HCT116 (cell line): ENCODE results near the gene NPC2. TPM values are rescaled to one million over a fixed set of nuclear protein-coding genes. Genes with fewer than 3 reads are reported as not detected.
"Not testable (repeated sequence)": the region's sequence is repeated elsewhere in the genome, so short reads cannot be mapped to it uniquely, and the experiment has no call there.

ENCODE experiments used
- ATAC-seq: fragments of 200-7000 bp; cut with Tn5 transposase; 2 replicates; pipeline ENCODE4 v1.9.1; 2020; ENCODE audit warnings: mild to moderate bottlenecking, moderate library complexity
- BruUV-seq: library from RNA; stranded (reverse); fragments of 400-500 nt; replicated peaks from 2 replicates; lab custom pipeline; 2021; lab: Mats Ljungman, UMichigan
- CTCF ChIA-PET: fragments of 300-600 bp; sonication (Branson Sonifier 250); formaldehyde crosslinking; loops from one replicate; lab custom pipeline; 2021; ENCODE audit warnings: antibody characterized with exemption; lab: Charles Lee
- POLR2A ChIA-PET: fragments of 300-600, 350-600 bp; sonication (Branson Sonifier 250); formaldehyde crosslinking; loops from one replicate; lab custom pipeline; 2021; ENCODE audit warnings: antibody characterized with exemption; lab: Charles Lee
- RAD21 ChIA-PET, 2 experiments: fragments of 300-600 bp; sonication (Branson Sonifier 250); formaldehyde crosslinking; loops; one replicate each; lab custom pipeline; 2023; ENCODE audit warnings: low total read pairs in 2 of 2; ENCODE audit not compliant: uncharacterized antibody in 2 of 2, unreplicated experiment in 2 of 2, low non-redundant PET in 1 of 2; lab: Charles Lee
- DNase-seq: peaks from one replicate; pipeline ENCODE4 v3.0.0-alpha.2; 2010; ENCODE audit warnings: low read depth, low spot score
- H2AFZ ChIP-seq: fragments of 200-600 bp; shearing (Covaris generic), sonication (generic); 2 replicates; pipeline ENCODE4 v1.6.1; 2017; ENCODE audit warnings: low read depth, mixed run types, mixed read lengths, antibody characterized with exemption, low read length; ENCODE audit not compliant: poor library complexity, severe bottlenecking
- H3K27ac ChIP-seq: 2 replicates; pipeline ENCODE4 v1.5.1; 2012; ENCODE audit warnings: low read depth, low read length
- H3K27me3 ChIP-seq: fragments of 200-600 bp; sonication (generic); 2 replicates; pipeline ENCODE4 v1.6.1; 2016; ENCODE audit warnings: mixed run types, low read length, mixed read lengths; ENCODE audit not compliant: insufficient read depth
- H3K36me3 ChIP-seq, 2 experiments: fragments of 200-500 bp in 1 of 2; fragments of 200-600 bp in 1 of 2; sonication (Bioruptor generic) in 1 of 2; sonication (generic) in 1 of 2; 2 replicates each; pipeline versions ENCODE4 v1.5.1 to v1.6.1; 2014 to 2016; ENCODE audit warnings: low read length in 2 of 2, inconsistent platforms in 1 of 2, mixed read lengths in 1 of 2, mixed run types in 1 of 2; ENCODE audit not compliant: insufficient read depth in 2 of 2, control insufficient read depth in 1 of 2
- H3K4me1 ChIP-seq, 2 experiments: fragments of 200-600 bp in 1 of 2; sonication (generic) in 1 of 2; 2 replicates each; pipeline versions ENCODE4 v1.5.1 to v1.6.1; 2012 to 2017; ENCODE audit warnings: low read length in 2 of 2, inconsistent platforms in 1 of 2, mild to moderate bottlenecking in 1 of 2, mixed read lengths in 1 of 2, mixed run types in 1 of 2, moderate library complexity in 1 of 2; ENCODE audit not compliant: insufficient read depth in 2 of 2, control insufficient read depth in 1 of 2
- H3K4me2 ChIP-seq: fragments of 200-600 bp; sonication (generic); 2 replicates; pipeline ENCODE4 v1.6.1; 2017; ENCODE audit warnings: mixed run types, low read length, mixed read lengths
- H3K4me3 ChIP-seq, 2 experiments: fragments of 200-600 bp in 1 of 2; sonication (generic) in 1 of 2; replicated peaks in 1 of 2; 2 replicates each; pipeline ENCODE4 v1.5.1; 2011 to 2016; ENCODE audit warnings: low read length in 2 of 2, control low read depth in 1 of 2, low read depth in 1 of 2, mild to moderate bottlenecking in 1 of 2, mixed read lengths in 1 of 2, mixed run types in 1 of 2
- H3K79me2 ChIP-seq: fragments of 200-600 bp; sonication (generic); 2 replicates; pipeline ENCODE4 v1.6.1; 2017; ENCODE audit warnings: mild to moderate bottlenecking, mixed run types, low read length, moderate library complexity, mixed read lengths; ENCODE audit not compliant: insufficient read depth
- H3K9ac ChIP-seq: fragments of 200-600 bp; sonication (generic); 2 replicates; pipeline ENCODE4 v1.6.1; 2016; ENCODE audit warnings: low read length, mixed read lengths
- H3K9me2 ChIP-seq: fragments of 200-600 bp; sonication (generic), shearing (Covaris generic); 2 replicates; pipeline ENCODE4 v1.6.1; 2017; ENCODE audit warnings: mixed run types, mild to moderate bottlenecking, moderate library complexity; ENCODE audit not compliant: insufficient read depth
- H3K9me3 ChIP-seq, 2 experiments: fragments of 200-500 bp in 1 of 2; fragments of 200-600 bp in 1 of 2; sonication (Bioruptor generic) in 1 of 2; sonication (generic) in 1 of 2; 2 replicates each; pipeline ENCODE4 v1.6.1; 2014 to 2017; ENCODE audit warnings: low read length in 2 of 2, mixed read lengths in 2 of 2, inconsistent platforms in 1 of 2, low read depth in 1 of 2, mild to moderate bottlenecking in 1 of 2, mixed run types in 1 of 2, moderate library complexity in 1 of 2; ENCODE audit not compliant: control insufficient read depth in 1 of 2, insufficient read depth in 1 of 2
- H4K20me1 ChIP-seq: fragments of 200-600 bp; sonication (generic), shearing (Covaris generic); 2 replicates; pipeline ENCODE4 v1.6.1; 2017; ENCODE audit warnings: mixed run types, mild to moderate bottlenecking, moderate library complexity; ENCODE audit not compliant: insufficient read depth
- CBX3 ChIP-seq: IDR thresholded peaks from 2 replicates; pipeline ENCODE4 v1.6.1; 2012; ENCODE audit warnings: low read depth
- FOSL1 ChIP-seq: IDR thresholded peaks from 2 replicates; pipeline ENCODE4 v1.6.1; 2012; ENCODE audit warnings: low read depth
- POLR2A ChIP-seq: IDR thresholded peaks from 2 replicates; pipeline ENCODE4 v1.7.0; 2011; ENCODE audit warnings: borderline replicate concordance; ENCODE audit not compliant: insufficient read depth, insufficient read length; ENCODE audit errors: extremely low read depth
- SIN3A ChIP-seq: IDR thresholded peaks from 2 replicates; pipeline ENCODE4 v1.6.1; 2012; ENCODE audit warnings: low read depth
- intact Hi-C: fragments of 100-400 bp; cut with micrococcal nuclease; formaldehyde crosslinking; loops from 2 replicates; pipeline ENCODE4 v1.10.0; 2022
- total RNA-seq: library from RNA; stranded (reverse); gene quantifications from one replicate; pipeline ENCODE4 v1.2.1, GENCODE V29; 2021; ENCODE audit not compliant: unreplicated experiment

The NPC2 gene
- total RNA-seq, 1 experiment from 2014 or later, result 105 TPM

- no peak overlapping the region for H2AFZ ChIP-seq
- no peaks in the 10 kb centered on the region for H4K20me1 ChIP-seq
- H3K9me3 ChIP-seq, result no peaks in the 10 kb centered on the region
- H3K4me2 ChIP-seq, result no peak overlapping the region
- no peaks in the 10 kb centered on the region for H3K27me3 ChIP-seq
- H3K4me3 ChIP-seq, result no peak overlapping the region
- no TSS peak for BruUV-seq
- DNase-seq, result no peak
- no peak for ATAC-seq
- intact Hi-C loops, result no loop called here
- H3K27ac ChIP-seq, result no peak overlapping the region
- TF ChIP-seq POLR2A (no peak), CBX3 (no peak), SIN3A (no peak), FOSL1 (no peak)
- no peaks in the 10 kb centered on the region for H3K36me3 ChIP-seq
- ChIA-PET CTCF (interaction anchor here (0.6 to 1.8 kb wide), 2 partner anchors 7 to 86 kb away, joined by 5 read pairs; no protein-coding TSS in a partner anchor), POLR2A (no interaction called here), RAD21 (no interaction called here)
- H3K79me2 ChIP-seq, result no peaks in the 10 kb centered on the region
- no peaks in the 10 kb centered on the region for H3K4me1 ChIP-seq
- H3K9me2 ChIP-seq, result no peaks in the 10 kb centered on the region
- no peak overlapping the region for H3K9ac ChIP-seq
These were observed 45.6 kb upstream of the NPC2 start for GRCh38 chr14:74538411-74539391.

GRCh38 chr14:74536336-74536735 is 43.2 kb upstream of the NPC2 start:
- H3K27me3 ChIP-seq, H3K27ac ChIP-seq, intact Hi-C loops, H4K20me1 ChIP-seq, H3K4me3 ChIP-seq, H3K9me2 ChIP-seq, H3K4me1 ChIP-seq, H3K79me2 ChIP-seq, CTCF ChIA-PET, ATAC-seq, H3K9ac ChIP-seq, H2AFZ ChIP-seq, H3K4me2 ChIP-seq, H3K9me3 ChIP-seq, DNase-seq, BruUV-seq, H3K36me3 ChIP-seq, RAD21 ChIA-PET: not testable (repeated sequence)
- POLR2A ChIA-PET, result interaction anchor here (1.0 to 1.1 kb wide), 2 partner anchors 11 to 35 kb away, joined by 3 to 4 read pairs; no protein-coding TSS in a partner anchor
